GM12872 (cell line): ENCODE results near the gene WASL.

Source experiments
- TF ChIP-seq, protein P1 (sequence below): IDR thresholded peaks from 3 replicates; pipeline ENCODE4 v1.5.1; 2011; ENCODE audit warnings: low read depth, mild to moderate bottlenecking, low read length, moderate library complexity; ENCODE audit not compliant: insufficient read depth

Gene WASL

DNA sequence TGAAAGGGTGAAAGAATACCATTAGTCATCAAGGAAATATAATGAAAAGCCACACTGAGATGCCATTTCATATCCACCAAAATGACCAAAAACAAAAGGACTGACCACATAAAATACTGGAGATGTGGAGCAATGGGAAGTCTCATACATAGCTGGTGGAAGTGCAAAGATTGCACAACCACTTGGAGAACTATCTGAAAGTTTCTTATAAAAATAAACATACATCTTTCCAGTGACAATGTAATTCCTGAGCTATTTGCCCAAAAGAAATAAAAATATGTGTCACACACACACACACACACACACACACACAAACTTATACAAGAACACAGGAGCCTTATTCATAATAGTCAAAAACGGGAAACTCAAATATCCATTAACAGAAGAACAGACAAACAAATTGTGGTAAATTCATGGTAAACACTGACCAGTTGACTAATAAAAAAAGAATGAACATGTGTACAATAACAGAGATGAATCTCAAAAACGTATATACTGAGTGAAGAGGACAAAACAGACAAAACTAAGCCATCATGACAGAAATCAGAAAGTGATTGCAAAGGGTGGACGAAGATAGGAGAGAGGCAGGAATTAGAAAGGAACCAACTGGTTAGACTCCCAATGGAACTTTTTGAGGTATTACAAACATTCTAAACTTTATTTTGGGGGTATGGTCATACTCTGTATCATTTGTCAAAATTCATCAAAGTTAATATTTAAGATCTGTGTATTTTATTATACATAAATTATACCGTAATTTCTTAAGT is 21.5 kb downstream of the WASL start:
- TF ChIP-seq, protein P1, sequence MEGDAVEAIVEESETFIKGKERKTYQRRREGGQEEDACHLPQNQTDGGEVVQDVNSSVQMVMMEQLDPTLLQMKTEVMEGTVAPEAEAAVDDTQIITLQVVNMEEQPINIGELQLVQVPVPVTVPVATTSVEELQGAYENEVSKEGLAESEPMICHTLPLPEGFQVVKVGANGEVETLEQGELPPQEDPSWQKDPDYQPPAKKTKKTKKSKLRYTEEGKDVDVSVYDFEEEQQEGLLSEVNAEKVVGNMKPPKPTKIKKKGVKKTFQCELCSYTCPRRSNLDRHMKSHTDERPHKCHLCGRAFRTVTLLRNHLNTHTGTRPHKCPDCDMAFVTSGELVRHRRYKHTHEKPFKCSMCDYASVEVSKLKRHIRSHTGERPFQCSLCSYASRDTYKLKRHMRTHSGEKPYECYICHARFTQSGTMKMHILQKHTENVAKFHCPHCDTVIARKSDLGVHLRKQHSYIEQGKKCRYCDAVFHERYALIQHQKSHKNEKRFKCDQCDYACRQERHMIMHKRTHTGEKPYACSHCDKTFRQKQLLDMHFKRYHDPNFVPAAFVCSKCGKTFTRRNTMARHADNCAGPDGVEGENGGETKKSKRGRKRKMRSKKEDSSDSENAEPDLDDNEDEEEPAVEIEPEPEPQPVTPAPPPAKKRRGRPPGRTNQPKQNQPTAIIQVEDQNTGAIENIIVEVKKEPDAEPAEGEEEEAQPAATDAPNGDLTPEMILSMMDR: no peak

DNA sequence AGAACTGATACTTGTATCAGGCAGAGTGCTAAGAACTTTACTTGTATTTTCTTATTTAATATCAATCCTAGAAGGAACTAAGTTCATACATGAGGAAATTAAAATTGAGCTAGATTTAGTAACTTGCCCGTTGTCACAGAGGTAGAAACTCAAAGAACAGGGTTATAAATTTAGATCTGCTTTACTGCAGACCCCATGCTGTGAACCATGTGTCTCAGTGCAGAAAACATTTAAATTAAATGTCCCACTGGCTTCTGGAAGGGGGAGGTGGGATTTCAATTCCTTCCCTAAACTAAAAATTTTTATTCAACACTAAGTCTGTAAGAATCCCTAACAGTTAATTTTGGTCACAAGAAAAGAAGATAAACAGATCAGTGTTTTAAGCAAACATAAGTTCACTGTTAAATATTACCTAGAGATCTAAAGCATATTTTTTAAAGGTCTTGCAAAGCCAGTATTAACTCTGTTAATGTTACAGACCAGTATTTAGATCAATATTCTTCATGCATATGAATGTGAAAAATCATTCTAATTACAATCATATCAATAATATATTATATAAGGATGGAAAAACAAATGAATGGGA is 23.1 kb downstream of the WASL start:
- TF ChIP-seq, protein P1: no peak

DNA sequence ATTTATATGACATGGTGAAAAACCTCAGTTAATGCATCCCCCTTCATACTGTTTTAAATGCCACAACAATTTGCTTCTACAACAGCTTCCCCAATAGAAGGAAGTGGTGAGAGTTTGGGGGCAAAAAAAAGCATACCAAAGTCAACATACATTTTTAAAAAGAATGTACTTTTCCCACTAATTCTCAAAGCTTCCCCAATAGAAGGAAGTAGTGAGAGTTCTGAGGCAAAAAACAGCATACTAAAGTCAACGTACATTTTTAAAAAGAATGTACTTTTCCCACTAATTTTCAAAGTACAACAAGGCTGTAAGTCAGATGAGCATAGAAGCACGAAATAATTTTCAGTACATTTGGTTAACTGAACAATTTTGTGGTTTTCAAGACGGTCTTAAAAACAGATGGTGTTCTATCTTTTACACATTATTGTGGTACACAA is 24.0 kb downstream of the WASL start:
- TF ChIP-seq, protein P1: no peak

DNA sequence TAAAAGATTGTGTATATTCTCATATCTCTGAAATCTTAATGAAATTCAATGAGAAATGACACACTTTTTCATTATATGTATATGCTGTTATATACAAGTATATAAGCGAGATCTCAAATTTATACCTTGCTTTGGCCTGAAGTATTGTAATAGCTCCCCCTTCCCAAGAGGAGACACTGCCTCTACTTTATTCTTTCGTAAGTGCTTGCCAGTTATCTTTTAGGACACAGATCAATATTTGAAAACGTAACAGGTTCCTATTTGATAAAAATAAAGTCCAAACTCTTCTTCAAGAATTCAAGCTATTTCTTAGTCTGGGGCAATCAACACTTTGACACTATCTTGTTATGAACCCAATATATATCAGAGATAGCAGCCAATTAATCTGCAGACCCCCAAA is 24.9 kb downstream of the WASL start:
- TF ChIP-seq, protein P1: no peak

DNA sequence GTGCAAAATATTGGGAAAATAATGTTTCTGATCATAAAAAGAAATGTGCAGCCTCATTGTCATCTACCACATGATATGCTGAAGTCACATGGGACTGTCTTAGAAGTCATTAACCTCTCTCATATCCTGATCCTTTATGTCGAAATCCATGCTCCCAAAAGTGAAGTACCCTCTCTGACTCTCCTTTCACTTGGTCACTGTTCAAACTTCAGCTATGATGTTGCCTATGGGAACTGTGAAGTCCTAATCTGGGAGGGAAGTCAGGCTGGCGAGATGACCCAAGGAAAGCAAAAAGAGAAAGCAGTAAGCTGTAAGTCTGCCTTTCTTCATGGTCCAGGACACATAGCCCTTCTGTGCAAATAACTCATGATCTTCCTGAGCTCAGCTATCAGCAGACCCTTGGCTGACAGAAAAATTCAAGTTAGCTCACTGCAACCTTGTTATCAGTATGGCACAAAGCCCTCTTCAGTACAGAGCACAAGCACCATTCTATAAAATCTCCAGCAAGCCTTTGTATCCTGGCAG is 29.5 kb downstream of the WASL start:
- TF ChIP-seq, protein P1: no peak

DNA sequence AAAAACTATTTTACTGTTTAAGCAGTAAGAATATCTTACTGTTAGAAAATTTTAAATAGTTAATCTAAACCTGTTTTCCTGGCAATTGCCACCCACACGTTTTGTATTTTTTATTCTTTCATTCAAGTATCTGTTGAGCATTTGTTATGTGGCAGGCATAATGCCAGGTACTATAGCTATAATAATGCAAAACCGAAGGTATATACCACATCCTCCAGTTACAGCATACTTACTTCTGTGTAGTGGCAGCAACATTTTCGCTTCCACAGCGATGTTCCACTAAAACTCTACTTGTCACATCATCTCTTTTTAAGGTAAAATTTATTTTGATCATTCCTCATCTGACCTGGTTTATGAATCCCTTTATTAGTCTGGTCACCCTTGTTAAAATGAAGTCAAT is 30.0 kb downstream of the WASL start:
- TF ChIP-seq, protein P1: no peak

DNA sequence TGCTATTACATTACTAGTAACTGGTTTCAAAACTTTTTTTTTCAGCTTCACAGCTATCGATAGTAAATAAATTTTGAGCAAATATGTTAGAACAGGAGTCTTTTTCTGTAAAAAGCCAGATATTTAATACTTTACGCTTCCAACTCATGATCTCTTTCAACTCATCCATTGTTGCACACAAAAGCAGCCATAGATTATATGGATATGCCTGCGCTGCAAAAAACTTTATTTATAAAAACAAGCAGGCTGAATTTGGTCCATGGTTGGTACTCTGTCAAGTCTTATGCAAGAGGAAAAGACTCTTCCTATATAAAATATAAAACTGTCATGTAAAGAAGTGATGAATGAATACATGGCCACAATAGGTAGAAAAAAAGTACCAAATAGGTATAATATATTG is 31.1 kb downstream of the WASL start:
- TF ChIP-seq, protein P1: no peak
